OCI-LY7 (cell line): Measurements from ENCODE around the gene YOD1. TPM values are rescaled to one million over a fixed set of nuclear protein-coding genes. Genes with fewer than 3 reads are reported as not detected.

Source experiments
- BruUV-seq: library from RNA; stranded (reverse); fragments of 400-500 nt; replicated peaks from 2 replicates; lab custom pipeline; 2021; lab: Mats Ljungman, UMichigan
- CTCF ChIA-PET: fragments of 300-600 bp; sonication (Branson Sonifier 250); formaldehyde crosslinking; loops from one replicate; lab custom pipeline; 2022; ENCODE audit warnings: antibody characterized with exemption; ENCODE audit not compliant: unreplicated experiment; lab: Charles Lee
- POLR2A ChIA-PET: fragments of 300-600 bp; sonication (Branson Sonifier 250); formaldehyde crosslinking; loops from one replicate; lab custom pipeline; 2022; ENCODE audit warnings: antibody characterized with exemption; lab: Charles Lee
- DNase-seq: peaks from one replicate; pipeline ENCODE4 v3.0.0-alpha.2; 2015; ENCODE audit warnings: low spot score
- H2AFZ ChIP-seq: fragments of 200-600 bp; sonication (generic), shearing (Covaris generic); 2 replicates; pipeline ENCODE4 v1.6.1; 2014; ENCODE audit warnings: mild to moderate bottlenecking, antibody characterized with exemption, low read length, moderate library complexity
- H3K27ac ChIP-seq: fragments of 200-600 bp; sonication (generic); 2 replicates; pipeline ENCODE4 v1.5.1; 2014; ENCODE audit warnings: mixed run types, low read depth, mild to moderate bottlenecking, moderate library complexity, low read length, inconsistent platforms; ENCODE audit not compliant: poor library complexity, severe bottlenecking
- H3K36me3 ChIP-seq: fragments of 200-600 bp; sonication (generic); 2 replicates; pipeline ENCODE4 v1.6.1; 2014; ENCODE audit warnings: mild to moderate bottlenecking, antibody characterized with exemption, low read length, moderate library complexity, mixed read lengths; ENCODE audit not compliant: insufficient read depth
- H3K4me1 ChIP-seq: fragments of 200-600 bp; sonication (generic); 2 replicates; pipeline ENCODE4 v1.5.1; 2014; ENCODE audit warnings: mild to moderate bottlenecking, low read length; ENCODE audit not compliant: insufficient read depth, poor library complexity, severe bottlenecking
- H3K4me2 ChIP-seq: fragments of 200-600 bp; sonication (generic); 2 replicates; pipeline ENCODE4 v1.6.1; 2014; ENCODE audit warnings: mild to moderate bottlenecking, low read length
- H3K4me3 ChIP-seq: fragments of 200-600 bp; sonication (generic); 2 replicates; pipeline ENCODE4 v1.5.1; 2014; ENCODE audit warnings: mild to moderate bottlenecking, low read depth, low read length; ENCODE audit not compliant: poor library complexity, severe bottlenecking
- H3K79me2 ChIP-seq: fragments of 200-600 bp; sonication (generic); 2 replicates; pipeline ENCODE4 v1.6.1; 2016; ENCODE audit warnings: low read depth, mild to moderate bottlenecking, low read length, moderate library complexity, mixed read lengths; ENCODE audit not compliant: insufficient read depth
- H3K9me2 ChIP-seq: fragments of 200-600 bp; sonication (generic); 2 replicates; pipeline ENCODE4 v1.6.1; 2016; ENCODE audit warnings: mild to moderate bottlenecking, low read length, mixed read lengths; ENCODE audit not compliant: insufficient read depth
- H3K9me3 ChIP-seq: fragments of 200-600 bp; sonication (generic); 2 replicates; pipeline ENCODE4 v1.6.1; 2014; ENCODE audit warnings: mild to moderate bottlenecking, mixed run types, low read length, mixed read lengths
- H4K20me1 ChIP-seq: fragments of 200-600 bp; sonication (generic); 2 replicates; pipeline ENCODE4 v1.6.1; 2014; ENCODE audit warnings: mild to moderate bottlenecking, antibody characterized with exemption, low read length, moderate library complexity, mixed read lengths; ENCODE audit not compliant: insufficient read depth
- CTCF ChIP-seq: fragments of 200-600 bp; sonication (generic); conservative IDR thresholded peaks from 2 replicates; pipeline ENCODE4 v1.5.1; 2014; ENCODE audit warnings: mild to moderate bottlenecking, antibody characterized with exemption, low read length, moderate library complexity, mixed read lengths
- EZH2phosphoT487 ChIP-seq: fragments of 200-600 bp; sonication (generic); IDR thresholded peaks from 2 replicates; pipeline ENCODE4 v1.6.1; 2018; ENCODE audit warnings: low read depth, borderline replicate concordance, mild to moderate bottlenecking, mixed run types, antibody characterized with exemption, low read length, moderate library complexity, mixed read lengths
- intact Hi-C: fragments of 100-400 bp; cut with micrococcal nuclease; formaldehyde crosslinking; loops from one replicate; pipeline ENCODE4 v1.10.0; 2022; ENCODE audit not compliant: unreplicated experiment
- total RNA-seq, 2 experiments: library from RNA; depleted of rRNA in 1 of 2; stranded (reverse); fragments of >200 nt in 1 of 2; shearing (Covaris generic) in 1 of 2; gene quantifications; 2 replicates each; pipeline ENCODE4 v1.2.3, GENCODE V29; 2014 to 2022

Gene YOD1
- total RNA-seq, 2 experiments from 2014 or later = 16.2 to 16.5 TPM

GRCh38 chr1:207025146-207025880 lies 25.7 kb downstream of the YOD1 start:
- Histone ChIP-seq H3K79me2 (no peaks in the 10 kb centered on the region), H3K4me2 (no peak overlapping the region), H3K9me3 (no peaks in the 10 kb centered on the region), H3K27ac (no peak overlapping the region), H2AFZ (no peak overlapping the region), H3K36me3 (no peaks in the 10 kb centered on the region), H3K4me3 (no peak overlapping the region), H4K20me1 (no peaks in the 10 kb centered on the region), H3K4me1 (no peaks in the 10 kb centered on the region), H3K9me2 (no peaks in the 10 kb centered on the region)
- TF ChIP-seq CTCF (no peak), EZH2phosphoT487 (no peak)
- ChIA-PET POLR2A (interaction anchor here (0.5 kb wide), 1 partner anchor 416 kb away, joined by 3 read pairs; no protein-coding TSS in a partner anchor), CTCF (no interaction called here)
- BruUV-seq = no TSS peak
- no peak for DNase-seq
- intact Hi-C loops = no loop called here

- Histone ChIP-seq H3K79me2 (no peaks in the 10 kb centered on the region), H3K4me1 (no peaks in the 10 kb centered on the region), H2AFZ (no peak overlapping the region), H4K20me1 (no peaks in the 10 kb centered on the region), H3K4me3 (no peak overlapping the region), H3K4me2 (no peak overlapping the region), H3K9me2 (no peaks in the 10 kb centered on the region), H3K27ac (no peak overlapping the region), H3K36me3 (no peaks in the 10 kb centered on the region), H3K9me3 (no peaks in the 10 kb centered on the region)
- POLR2A ChIA-PET = no interaction called here
- no peak for DNase-seq
- TF ChIP-seq EZH2phosphoT487 (no peak), CTCF (no peak)
- intact Hi-C loops = no loop called here
- CTCF ChIA-PET = no interaction called here
- BruUV-seq = no TSS peak
These were observed 26.5 kb downstream of the YOD1 start for GRCh38 chr1:207024202-207025145.
